H1 (cell line): ENCODE measurements around the gene BUB1B. TPM values are rescaled to one million over a fixed set of nuclear protein-coding genes. Genes with fewer than 3 reads are reported as not detected.
"Not testable (repeated sequence)": the region's sequence is repeated elsewhere in the genome, so short reads cannot be mapped to it uniquely, and the experiment has no call there.

Experiments used
- CTCF ChIA-PET: fragments of 300-600 bp; sonication (Branson Sonifier 250); formaldehyde crosslinking; loops from one replicate; lab custom pipeline; 2021; ENCODE audit not compliant: partially characterized antibody; lab: Charles Lee
- POLR2A ChIA-PET: fragments of 300-600 bp; sonication (Branson Sonifier 250); formaldehyde crosslinking; loops from one replicate; lab custom pipeline; 2021; ENCODE audit warnings: inconsistent platforms; ENCODE audit not compliant: partially characterized antibody; lab: Charles Lee
- DNase-seq, 2 experiments: peaks; one replicate each; pipeline versions ENCODE4 v3.0.0 to v3.0.0-alpha.2; 2010 to 2022; ENCODE audit warnings: low spot score in 2 of 2, low read depth in 1 of 2, mixed read lengths in 1 of 2
- FAIRE-seq: peaks from 2 replicates; lab custom pipeline; 2011; peaks lifted over from hg19 to GRCh38; lab: Jason Lieb, UNC
- H2AFZ ChIP-seq: 2 replicates; pipeline ENCODE4 v1.8.1; 2012; ENCODE audit warnings: low read length, inconsistent platforms
- H2AK5ac ChIP-seq: 2 replicates; pipeline ENCODE4 v1.6.1; 2013; ENCODE audit warnings: low read depth, low read length
- H2BK120ac ChIP-seq: replicated peaks from 2 replicates; pipeline ENCODE3; 2013; ENCODE audit warnings: low read depth, low read length, inconsistent platforms
- H2BK12ac ChIP-seq: 2 replicates; pipeline ENCODE4 v1.6.1; 2013; ENCODE audit warnings: low read depth, low read length
- H2BK15ac ChIP-seq: 2 replicates; pipeline ENCODE4 v1.6.1; 2013; ENCODE audit warnings: low read length
- H2BK20ac ChIP-seq: 2 replicates; pipeline ENCODE4 v1.6.1; 2013; ENCODE audit warnings: low read length
- H2BK5ac ChIP-seq: 2 replicates; pipeline ENCODE4 v1.6.1; 2013; ENCODE audit warnings: low read depth, low read length
- H3K14ac ChIP-seq: 2 replicates; pipeline ENCODE4 v1.6.1; 2013; ENCODE audit warnings: inconsistent platforms; ENCODE audit not compliant: insufficient read length
- H3K18ac ChIP-seq: 2 replicates; pipeline ENCODE4 v1.6.1; 2013; ENCODE audit warnings: low read length; ENCODE audit errors: extremely low read depth
- H3K23ac ChIP-seq: 2 replicates; pipeline ENCODE4 v1.6.1; 2013; ENCODE audit warnings: inconsistent platforms; ENCODE audit not compliant: insufficient read length
- H3K23me2 ChIP-seq: 2 replicates; pipeline ENCODE4 v1.6.1; 2013; ENCODE audit warnings: low read depth, low read length
- H3K27ac ChIP-seq: 2 replicates; pipeline ENCODE4 v1.6.1; 2011; ENCODE audit warnings: low read depth, low read length, inconsistent platforms
- H3K27me3 ChIP-seq, 4 experiments: replicated peaks in 1 of 4; 1 replicate in 1 of 4; 2 replicates in 3 of 4; pipeline versions ENCODE4 v1.6.1 to v1.8.1; 2011 to 2013; ENCODE audit warnings: low read length in 3 of 4, mild to moderate bottlenecking in 3 of 4, inconsistent platforms in 2 of 4, mixed read lengths in 2 of 4, moderate library complexity in 1 of 4; ENCODE audit not compliant: control insufficient read depth in 3 of 4, insufficient read depth in 3 of 4; ENCODE audit errors: extremely low read depth in 1 of 4
- H3K36me3 ChIP-seq, 4 experiments: 2 replicates each; pipeline versions ENCODE4 v1.6.1 to v1.8.1; 2011 to 2013; ENCODE audit warnings: mild to moderate bottlenecking in 4 of 4, low read length in 3 of 4, moderate library complexity in 2 of 4, control low read depth in 1 of 4, inconsistent platforms in 1 of 4; ENCODE audit not compliant: insufficient read depth in 4 of 4, control insufficient read depth in 2 of 4
- H3K4ac ChIP-seq: replicated peaks from 2 replicates; pipeline ENCODE3; 2013; ENCODE audit warnings: low read length, low read depth, mixed read lengths, inconsistent platforms; ENCODE audit not compliant: insufficient read length
- H3K4me1 ChIP-seq, 4 experiments: replicated peaks in 1 of 4; 1 replicate in 1 of 4; 2 replicates in 3 of 4; pipeline versions ENCODE4 v1.6.1 to v1.8.1; 2011 to 2013; ENCODE audit warnings: low read length in 3 of 4, inconsistent platforms in 2 of 4, mixed read lengths in 1 of 4; ENCODE audit not compliant: insufficient read depth in 4 of 4, control insufficient read depth in 3 of 4
- H3K4me2 ChIP-seq, 2 experiments: 2 replicates each; pipeline versions ENCODE4 v1.6.1 to v1.8.1; 2011 to 2013; ENCODE audit warnings: low read depth in 2 of 2, low read length in 2 of 2, control low read depth in 1 of 2, inconsistent platforms in 1 of 2, mild to moderate bottlenecking in 1 of 2; ENCODE audit not compliant: insufficient read depth in 1 of 2
- H3K4me3 ChIP-seq, 4 experiments: fragments of 200-600, 300-600 bp in 1 of 4; sonication (generic), shearing (Covaris generic), sonication (Bioruptor Twin) in 1 of 4; 2 replicates each; pipeline versions ENCODE4 v1.5.1 to v1.8.1; 2011 to 2016; ENCODE audit warnings: low read length in 4 of 4, low read depth in 3 of 4, control low read depth in 2 of 4, inconsistent platforms in 2 of 4, mild to moderate bottlenecking in 2 of 4, mixed read lengths in 1 of 4, moderate library complexity in 1 of 4; ENCODE audit not compliant: insufficient read depth in 2 of 4; ENCODE audit errors: extremely low read depth in 1 of 4
- H3K56ac ChIP-seq: replicated peaks from 2 replicates; pipeline ENCODE3; 2013; ENCODE audit warnings: low read depth, mild to moderate bottlenecking, mixed read lengths, low read length, inconsistent platforms; ENCODE audit not compliant: insufficient read length
- H3K79me1 ChIP-seq: 2 replicates; pipeline ENCODE4 v1.6.1; 2013; ENCODE audit warnings: low read depth, low read length, control low read depth
- H3K79me2 ChIP-seq, 2 experiments: 2 replicates each; pipeline versions ENCODE4 v1.6.1 to v1.8.1; 2012 to 2013; ENCODE audit warnings: low read length in 2 of 2, mild to moderate bottlenecking in 2 of 2, inconsistent platforms in 1 of 2; ENCODE audit not compliant: insufficient read depth in 2 of 2, control insufficient read depth in 1 of 2
- H3K9ac ChIP-seq, 4 experiments: replicated peaks in 1 of 4; 1 replicate in 1 of 4; 2 replicates in 3 of 4; pipeline versions ENCODE4 v1.6.1 to v1.8.1; 2011 to 2013; ENCODE audit warnings: low read depth in 3 of 4, low read length in 3 of 4, control low read depth in 2 of 4, mild to moderate bottlenecking in 2 of 4, moderate library complexity in 2 of 4, inconsistent platforms in 1 of 4; ENCODE audit errors: extremely low read depth in 1 of 4
- H3K9me3 ChIP-seq, 2 experiments: 2 replicates each; pipeline versions ENCODE4 v1.6.1 to v1.8.1; 2012 to 2013; ENCODE audit warnings: mild to moderate bottlenecking in 2 of 2, moderate library complexity in 2 of 2, control low read depth in 1 of 2, inconsistent platforms in 1 of 2, low read depth in 1 of 2, low read length in 1 of 2, mixed read lengths in 1 of 2; ENCODE audit not compliant: insufficient read depth in 2 of 2
- H4K20me1 ChIP-seq, 2 experiments: replicated peaks in 1 of 2; 2 replicates each; pipeline versions ENCODE3 to v1.8.1; 2011 to 2013; ENCODE audit warnings: inconsistent platforms in 2 of 2, low read length in 2 of 2, mild to moderate bottlenecking in 1 of 2; ENCODE audit not compliant: insufficient read depth in 2 of 2, control insufficient read depth in 1 of 2
- H4K5ac ChIP-seq: 2 replicates; pipeline ENCODE4 v1.6.1; 2013; ENCODE audit warnings: low read length, low read depth, mixed read lengths, inconsistent platforms; ENCODE audit not compliant: insufficient read length
- H4K8ac ChIP-seq: 2 replicates; pipeline ENCODE4 v1.8.0; 2013; ENCODE audit warnings: mild to moderate bottlenecking, moderate library complexity, low read length, inconsistent platforms; ENCODE audit not compliant: insufficient read depth; ENCODE audit errors: extremely low read depth
- H4K91ac ChIP-seq: replicated peaks from 2 replicates; pipeline ENCODE3; 2013; ENCODE audit warnings: low read length, mixed read lengths, inconsistent platforms; ENCODE audit not compliant: insufficient read length
- WGBS, 2 experiments: shearing (Covaris generic) in 1 of 2; methylation state at CpG; one replicate each; pipeline versions ENCODE4 v1.1.6 to v1.1.7; 2013 to 2015; ENCODE audit warnings: low lambda C conversion rate in 2 of 2, mixed read lengths in 2 of 2, inconsistent platforms in 1 of 2, low coverage in 1 of 2, missing lambda C conversion rate in 1 of 2; ENCODE audit not compliant: insufficient replicate concordance in 2 of 2, insufficient coverage in 1 of 2, insufficient read length in 1 of 2; ENCODE audit errors: extremely low coverage in 1 of 2, missing lambda C conversion rate in 1 of 2; 5-methylcytosine and 5-hydroxymethylcytosine counted together
- polyA plus RNA-seq, 7 experiments: library from polyadenylated mRNA; depleted of rRNA in 3 of 7; stranded (reverse) in 5 of 7; unstranded in 2 of 7; fragments of >200 nt in 5 of 7; fragments of 200-250 nt in 2 of 7; gene quantifications; 1 replicate in 5 of 7; 2 replicates in 1 of 7; 4 replicates in 1 of 7; pipeline versions ENCODE4 v1.2.1 to v1.2.3, GENCODE V29; 2011 to 2013; ENCODE audit warnings: missing spikeins in 2 of 7, mixed read lengths in 2 of 7
- total RNA-seq: library from RNA; stranded (reverse); fragmentation: NEBNext Ultra II Directional; extraction: Animal tissue kit (Norgen Biotek cat#: 25700); gene quantifications from 2 replicates; pipeline ENCODE4 v1.2.1, GENCODE V29; 2021

Gene BUB1B
- total and polyA plus RNA-seq, 2 of the 8 experiments (the other 6 are each of a cell fraction or from before 2014, with no cell fraction given) = 48.9 to 144 TPM

DNA sequence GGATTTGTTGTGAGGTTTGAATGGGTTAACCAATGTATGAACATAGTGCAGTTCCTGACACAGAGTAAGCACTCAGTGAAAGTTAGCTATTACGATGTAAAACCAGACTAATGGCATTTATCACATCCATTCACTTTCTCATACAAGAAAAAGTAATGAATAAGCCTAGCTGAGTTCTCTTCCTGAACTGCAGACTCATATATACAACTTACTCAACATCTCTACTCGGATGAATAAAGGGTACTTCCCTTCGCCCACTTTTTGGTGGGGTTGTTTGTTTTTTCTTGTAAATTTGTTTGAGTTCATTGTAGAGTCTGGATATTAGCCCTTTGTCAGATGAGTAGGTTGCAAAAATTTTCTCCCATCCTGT, 22.7 kb upstream of the BUB1B start:
- not testable (repeated sequence) for H3K9ac ChIP-seq, H3K14ac ChIP-seq, H3K56ac ChIP-seq, H4K8ac ChIP-seq, DNase-seq, H3K18ac ChIP-seq, H3K23ac ChIP-seq, H2BK12ac ChIP-seq, FAIRE-seq, H2BK120ac ChIP-seq, H3K27me3 ChIP-seq, H2BK5ac ChIP-seq, H4K5ac ChIP-seq, H3K4me3 ChIP-seq, H2AFZ ChIP-seq, H4K20me1 ChIP-seq, H4K91ac ChIP-seq, H2AK5ac ChIP-seq, H3K9me3 ChIP-seq, H3K79me2 ChIP-seq, H3K79me1 ChIP-seq, H3K27ac ChIP-seq, H2BK15ac ChIP-seq, H3K36me3 ChIP-seq, H2BK20ac ChIP-seq, H3K23me2 ChIP-seq, H3K4me2 ChIP-seq, H3K4ac ChIP-seq, H3K4me1 ChIP-seq
- CTCF ChIA-PET = interaction anchor here (0.6 to 1.5 kb wide), 6 partner anchors 18 to 90 kb away, joined by 3 to 8 read pairs (median 5); no protein-coding TSS in a partner anchor
- POLR2A ChIA-PET = interaction anchor here (0.6 to 1.1 kb wide), 2 partner anchors 23 to 56 kb away, joined by 3 to 4 read pairs; no protein-coding TSS in a partner anchor
- 87% methylated on average over 3 of the region's 3 CpGs; no CpG with 5 or more reads in 1 of the 2 experiments for WGBS, 2 experiments
